Endodermal cell (in vitro differentiated cells): ENCODE results near the gene ZNF490. TPM values are rescaled to one million over a fixed set of nuclear protein-coding genes. Genes with fewer than 3 reads are reported as not detected.

ENCODE experiments used
- DNase-seq: peaks from one replicate; pipeline ENCODE4 v3.0.0-alpha.2; 2017
- H3K27ac ChIP-seq: 2 replicates; pipeline ENCODE4 v1.5.1; 2013; ENCODE audit warnings: mild to moderate bottlenecking, low read depth, low read length, moderate library complexity
- H3K27me3 ChIP-seq: 2 replicates; pipeline ENCODE4 v1.6.1; 2013; ENCODE audit warnings: mild to moderate bottlenecking, low read length, moderate library complexity; ENCODE audit not compliant: insufficient read depth, control insufficient read depth, poor library complexity, severe bottlenecking
- H3K36me3 ChIP-seq: 2 replicates; pipeline ENCODE4 v1.7.0; 2013; ENCODE audit warnings: mild to moderate bottlenecking, low read length, moderate library complexity; ENCODE audit not compliant: control insufficient read depth, insufficient read depth
- H3K4me1 ChIP-seq: one replicate; pipeline ENCODE4 v1.7.0; 2013; ENCODE audit warnings: low read length; ENCODE audit not compliant: control insufficient read depth, insufficient read depth
- H3K4me3 ChIP-seq: 2 replicates; pipeline ENCODE4 v1.5.1; 2013; ENCODE audit warnings: mild to moderate bottlenecking, low read length, moderate library complexity
- H3K9ac ChIP-seq: 2 replicates; pipeline ENCODE4 v1.6.1; 2013; ENCODE audit warnings: mild to moderate bottlenecking, low read length, moderate library complexity; ENCODE audit not compliant: poor library complexity, severe bottlenecking; ENCODE audit errors: extremely low read depth
- H3K9me3 ChIP-seq: 2 replicates; pipeline ENCODE4 v1.6.1; 2013; ENCODE audit warnings: mild to moderate bottlenecking, low read length, moderate library complexity; ENCODE audit not compliant: control insufficient read depth
- H3K27ac Mint-ChIP-seq: 2 replicates; pipeline ENCODE4 v1.8.0; 2020; ENCODE audit warnings: mixed read lengths
- H3K27me3 Mint-ChIP-seq: 2 replicates; pipeline ENCODE4 v1.8.0; 2021; ENCODE audit warnings: mild to moderate bottlenecking, mixed read lengths; ENCODE audit not compliant: insufficient read depth
- H3K36me3 Mint-ChIP-seq: 2 replicates; pipeline ENCODE4 v1.8.0; 2020; ENCODE audit warnings: low read depth, mixed read lengths
- H3K4me1 Mint-ChIP-seq: 2 replicates; pipeline ENCODE4 v1.8.0; 2020; ENCODE audit warnings: mixed read lengths
- H3K4me3 Mint-ChIP-seq: 2 replicates; pipeline ENCODE4 v1.8.0; 2020; ENCODE audit warnings: mild to moderate bottlenecking, moderate library complexity, mixed read lengths
- H3K9me3 Mint-ChIP-seq: 2 replicates; pipeline ENCODE4 v1.8.0; 2020; ENCODE audit warnings: mild to moderate bottlenecking, mixed read lengths
- WGBS, 2 experiments: methylation state at CpG; one replicate each; pipeline versions ENCODE4 v1.1.5 to v1.1.7; 2013; ENCODE audit warnings: missing lambda C conversion rate in 2 of 2, mixed read lengths in 1 of 2; ENCODE audit not compliant: insufficient coverage in 1 of 2, insufficient read length in 1 of 2; 5-methylcytosine and 5-hydroxymethylcytosine counted together
- total RNA-seq, 2 donors: library from RNA; stranded (reverse); fragmentation: NEBNext Ultra II Directional in 1 of 2; extraction: Animal tissue kit (Norgen Biotek cat#: 25700) in 1 of 2; gene quantifications; 2 replicates in 1 of 2; 3 replicates in 1 of 2; pipeline ENCODE4 v1.2.1, GENCODE V29; 2021
- TF ChIP-seq, protein P1 (sequence below): fragments of 200-600 bp; sonication (generic); conservative IDR thresholded peaks from 2 replicates; pipeline ENCODE4 v1.5.0; 2021; ENCODE audit warnings: antibody characterized with exemption, mild to moderate bottlenecking

Gene ZNF490
- total RNA-seq, 2 donors from 2014 or later, result 10.6 to 11.2 TPM

DNA sequence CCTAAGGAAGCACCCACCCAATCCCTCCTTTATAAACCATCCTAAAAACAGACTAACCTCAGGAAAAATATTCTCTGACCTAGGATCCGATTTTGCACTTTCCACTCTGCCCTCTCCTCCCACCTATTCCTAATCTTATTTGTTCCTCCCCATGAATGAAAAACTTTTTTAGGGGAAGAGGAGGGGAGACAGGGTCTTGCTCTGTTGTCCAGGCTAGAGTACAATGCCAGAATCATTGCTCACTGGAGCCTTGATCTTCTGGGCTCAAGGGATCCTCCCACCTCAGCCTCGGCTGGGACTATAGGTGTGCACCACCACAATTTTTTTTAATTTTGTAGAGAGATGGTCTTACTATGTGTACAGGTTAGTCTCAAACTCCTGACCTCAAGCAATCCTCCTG, 63.7 kb downstream of the ZNF490 start:
- no peak overlapping the region for H3K27ac Mint-ChIP-seq
- no peak overlapping the region for H3K4me3 Mint-ChIP-seq
- H3K27me3 Mint-ChIP-seq, result no peaks in the 10 kb centered on the region
- peaks cover 52% of the 10 kb centered on the region for H3K9me3 ChIP-seq
- no peak overlapping the region for H3K9ac ChIP-seq
- peaks cover 37% of the 10 kb centered on the region for H3K9me3 Mint-ChIP-seq
- DNase-seq, result no peak
- H3K36me3 ChIP-seq, result peaks cover 60% of the 10 kb centered on the region
- no peak overlapping the region for H3K27ac ChIP-seq
- peaks cover 5% of the 10 kb centered on the region for H3K4me1 ChIP-seq
- H3K4me3 ChIP-seq, result no peak overlapping the region
- peaks cover 12% of the 10 kb centered on the region for H3K4me1 Mint-ChIP-seq
- TF ChIP-seq, protein P1, sequence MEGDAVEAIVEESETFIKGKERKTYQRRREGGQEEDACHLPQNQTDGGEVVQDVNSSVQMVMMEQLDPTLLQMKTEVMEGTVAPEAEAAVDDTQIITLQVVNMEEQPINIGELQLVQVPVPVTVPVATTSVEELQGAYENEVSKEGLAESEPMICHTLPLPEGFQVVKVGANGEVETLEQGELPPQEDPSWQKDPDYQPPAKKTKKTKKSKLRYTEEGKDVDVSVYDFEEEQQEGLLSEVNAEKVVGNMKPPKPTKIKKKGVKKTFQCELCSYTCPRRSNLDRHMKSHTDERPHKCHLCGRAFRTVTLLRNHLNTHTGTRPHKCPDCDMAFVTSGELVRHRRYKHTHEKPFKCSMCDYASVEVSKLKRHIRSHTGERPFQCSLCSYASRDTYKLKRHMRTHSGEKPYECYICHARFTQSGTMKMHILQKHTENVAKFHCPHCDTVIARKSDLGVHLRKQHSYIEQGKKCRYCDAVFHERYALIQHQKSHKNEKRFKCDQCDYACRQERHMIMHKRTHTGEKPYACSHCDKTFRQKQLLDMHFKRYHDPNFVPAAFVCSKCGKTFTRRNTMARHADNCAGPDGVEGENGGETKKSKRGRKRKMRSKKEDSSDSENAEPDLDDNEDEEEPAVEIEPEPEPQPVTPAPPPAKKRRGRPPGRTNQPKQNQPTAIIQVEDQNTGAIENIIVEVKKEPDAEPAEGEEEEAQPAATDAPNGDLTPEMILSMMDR, result no peak
- 87% methylated on average over 2 of the region's 2 CpGs; no CpG with 5 or more reads in 1 of the 2 experiments for WGBS, 2 experiments
- peaks cover 67% of the 10 kb centered on the region for H3K36me3 Mint-ChIP-seq
- H3K27me3 ChIP-seq, result no peaks in the 10 kb centered on the region

DNA sequence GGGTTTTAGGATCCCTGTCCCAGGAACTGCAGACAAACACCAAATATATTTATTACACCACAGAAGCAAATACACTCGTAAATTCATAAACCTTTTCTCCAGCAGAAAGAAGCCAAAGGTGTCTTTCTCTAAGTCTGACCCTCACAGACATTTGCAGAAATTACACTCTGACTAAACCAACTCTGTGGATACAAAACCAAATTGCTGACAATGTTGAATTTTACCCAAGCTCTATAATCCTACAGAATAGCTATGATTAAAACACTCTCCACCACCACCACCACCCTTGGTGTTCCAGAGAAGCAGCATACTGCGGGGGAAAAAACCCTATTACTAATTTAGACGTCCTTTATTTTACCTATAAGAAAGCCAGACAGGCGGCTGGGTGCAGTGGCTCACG, 64.5 kb downstream of the ZNF490 start:
- DNase-seq, result no peak
- Mint-ChIP-seq H3K4me3 (no peak overlapping the region), H3K27ac (no peak overlapping the region), H3K9me3 (peaks cover 42% of the 10 kb centered on the region), H3K36me3 (peaks cover 73% of the 10 kb centered on the region), H3K4me1 (peaks cover 9% of the 10 kb centered on the region), H3K27me3 (no peaks in the 10 kb centered on the region)
- no peaks in the 10 kb centered on the region for H3K27me3 ChIP-seq
- peaks cover 5% of the 10 kb centered on the region for H3K4me1 ChIP-seq
- no peak overlapping the region for H3K4me3 ChIP-seq
- whole genome bisulfite sequencing, 2 experiments, result 83 to 91% methylated on average over 4 to 5 of the region's 5 CpGs
- no peak overlapping the region for H3K27ac ChIP-seq
- H3K36me3 ChIP-seq, result peaks cover 66% of the 10 kb centered on the region
- TF ChIP-seq, protein P1, result no peak
- no peak overlapping the region for H3K9ac ChIP-seq
- H3K9me3 ChIP-seq, result peaks cover 59% of the 10 kb centered on the region

DNA sequence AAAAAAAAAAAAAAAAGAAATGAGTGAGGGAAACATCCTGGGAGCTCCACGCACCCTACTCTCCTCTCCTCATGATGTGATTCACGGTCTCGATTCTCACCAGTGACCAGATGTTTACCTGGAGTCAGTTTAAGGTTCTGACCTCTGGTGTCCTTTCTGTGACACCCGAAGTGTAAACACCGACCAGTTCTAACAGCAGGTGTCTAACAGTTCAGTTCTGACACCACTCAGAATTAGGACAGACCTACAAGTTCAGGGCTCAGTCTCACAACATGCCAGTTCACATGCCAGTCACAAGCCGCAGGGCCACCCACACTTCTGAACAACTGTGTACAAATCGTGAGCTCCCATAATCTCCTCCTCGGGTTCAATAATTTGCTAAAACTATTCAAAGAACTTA, 65.3 kb downstream of the ZNF490 start:
- Histone ChIP-seq H3K4me3 (no peak overlapping the region), H3K4me1 (peaks cover 5% of the 10 kb centered on the region), H3K36me3 (peaks cover 70% of the 10 kb centered on the region), H3K27ac (no peak overlapping the region), H3K27me3 (no peaks in the 10 kb centered on the region), H3K9ac (no peak overlapping the region), H3K9me3 (peaks cover 67% of the 10 kb centered on the region)
- Mint-ChIP-seq H3K27ac (no peak overlapping the region), H3K4me1 (peaks cover 9% of the 10 kb centered on the region), H3K9me3 (peaks cover 47% of the 10 kb centered on the region), H3K4me3 (no peak overlapping the region), H3K36me3 (peaks cover 81% of the 10 kb centered on the region), H3K27me3 (no peaks in the 10 kb centered on the region)
- no peak for DNase-seq
- TF ChIP-seq, protein P1, result no peak
- WGBS, 2 experiments, result 92 to 95% methylated on average over 5 to 8 of the region's 8 CpGs
